Kidney epithelial cell (primary cell): Measurements from ENCODE around the gene JOSD1. TPM values are rescaled to one million over a fixed set of nuclear protein-coding genes. Genes with fewer than 3 reads are reported as not detected.

Experiments
- DNase-seq: peaks from one replicate; pipeline ENCODE4 v3.0.0-alpha.2; 2010; ENCODE audit warnings: low read depth
- H3K27me3 ChIP-seq: 2 replicates; pipeline ENCODE4 v1.6.0; 2011; ENCODE audit warnings: low read length; ENCODE audit not compliant: control insufficient read depth, insufficient read depth
- H3K36me3 ChIP-seq: 2 replicates; pipeline ENCODE4 v1.5.1; 2011; ENCODE audit warnings: low read length; ENCODE audit not compliant: control insufficient read depth, insufficient read depth
- H3K4me3 ChIP-seq: 2 replicates; pipeline ENCODE4 v1.5.1; 2011; ENCODE audit warnings: low read depth, mild to moderate bottlenecking, control low read depth, low read length
- total RNA-seq: library from RNA; depleted of rRNA; stranded (reverse); fragments of >200 nt; gene quantifications from 2 replicates; pipeline ENCODE4 v1.2.3, GENCODE V29; 2015
- TF ChIP-seq, protein P1 (sequence below): IDR thresholded peaks from 2 replicates; pipeline ENCODE4 v1.5.1; 2011; ENCODE audit warnings: mild to moderate bottlenecking, moderate library complexity, low read length, control low read depth, inconsistent platforms; ENCODE audit not compliant: insufficient read depth, poor library complexity, severe bottlenecking

JOSD1 gene
- total RNA-seq, 1 donor from 2014 or later: 97.3 TPM

DNA sequence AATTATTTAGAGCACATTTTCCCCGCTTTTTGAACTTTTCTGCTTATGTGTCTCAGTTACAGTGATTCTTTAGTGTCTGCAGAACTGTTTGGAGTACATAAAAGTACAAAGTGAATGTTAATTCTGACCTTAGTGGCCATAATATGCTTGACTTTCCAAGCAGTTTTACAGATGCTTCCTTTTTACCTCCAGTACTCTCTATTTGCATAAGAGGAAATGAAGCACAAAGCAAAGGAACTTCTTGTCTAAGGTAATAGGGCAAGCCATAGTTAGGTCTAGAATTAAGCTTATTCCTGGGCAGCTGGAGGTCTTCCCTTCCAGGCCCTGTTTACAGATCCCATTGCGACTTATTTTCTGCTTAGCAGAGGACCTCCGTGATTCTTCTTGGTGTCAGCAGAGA is 8.6 kb upstream of the JOSD1 start:
- TF ChIP-seq, protein P1, sequence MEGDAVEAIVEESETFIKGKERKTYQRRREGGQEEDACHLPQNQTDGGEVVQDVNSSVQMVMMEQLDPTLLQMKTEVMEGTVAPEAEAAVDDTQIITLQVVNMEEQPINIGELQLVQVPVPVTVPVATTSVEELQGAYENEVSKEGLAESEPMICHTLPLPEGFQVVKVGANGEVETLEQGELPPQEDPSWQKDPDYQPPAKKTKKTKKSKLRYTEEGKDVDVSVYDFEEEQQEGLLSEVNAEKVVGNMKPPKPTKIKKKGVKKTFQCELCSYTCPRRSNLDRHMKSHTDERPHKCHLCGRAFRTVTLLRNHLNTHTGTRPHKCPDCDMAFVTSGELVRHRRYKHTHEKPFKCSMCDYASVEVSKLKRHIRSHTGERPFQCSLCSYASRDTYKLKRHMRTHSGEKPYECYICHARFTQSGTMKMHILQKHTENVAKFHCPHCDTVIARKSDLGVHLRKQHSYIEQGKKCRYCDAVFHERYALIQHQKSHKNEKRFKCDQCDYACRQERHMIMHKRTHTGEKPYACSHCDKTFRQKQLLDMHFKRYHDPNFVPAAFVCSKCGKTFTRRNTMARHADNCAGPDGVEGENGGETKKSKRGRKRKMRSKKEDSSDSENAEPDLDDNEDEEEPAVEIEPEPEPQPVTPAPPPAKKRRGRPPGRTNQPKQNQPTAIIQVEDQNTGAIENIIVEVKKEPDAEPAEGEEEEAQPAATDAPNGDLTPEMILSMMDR: no peak
- no peaks in the 10 kb centered on the region for H3K36me3 ChIP-seq

GRCh38 chr22:38707984-38708383 is 7.2 kb upstream of the JOSD1 start:
- Histone ChIP-seq H3K4me3 (no peak overlapping the region), H3K36me3 (no peaks in the 10 kb centered on the region), H3K27me3 (no peaks in the 10 kb centered on the region)
- TF ChIP-seq, protein P1: no peak
- no peak for DNase-seq

More for the DNA sequence above, 8.6 kb upstream of the JOSD1 start:
- DNase-seq: no peak
- Histone ChIP-seq H3K4me3 (no peak overlapping the region), H3K27me3 (no peaks in the 10 kb centered on the region)

- TF ChIP-seq, protein P1: no peak
- H3K27me3 ChIP-seq: no peaks in the 10 kb centered on the region
- H3K4me3 ChIP-seq: peak overlapping the region; percentile 98
Observed at GRCh38 chr22:38707346-38707745, 6.6 kb upstream of the JOSD1 start.

DNA sequence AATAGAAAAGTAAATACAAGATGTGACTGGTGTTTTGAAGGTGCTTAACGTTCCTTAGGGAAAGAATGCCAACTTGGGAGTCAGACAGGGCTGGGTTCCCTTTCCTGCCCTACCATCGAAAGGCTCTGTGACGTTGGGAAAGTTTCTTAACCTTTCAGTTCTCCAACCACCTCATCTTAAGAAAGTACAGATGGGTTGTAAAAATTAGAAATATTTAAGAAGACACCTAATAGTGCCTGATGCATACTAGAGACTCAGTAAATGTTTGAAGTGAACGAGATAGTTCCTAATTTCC is 6.1 kb upstream of the JOSD1 start:
- TF ChIP-seq, protein P1: no peak
- no peaks in the 10 kb centered on the region for H3K27me3 ChIP-seq
- peak overlapping the region; percentile 98 for H3K4me3 ChIP-seq
- no peaks in the 10 kb centered on the region for H3K36me3 ChIP-seq
- no peak for DNase-seq

More at GRCh38 chr22:38707346-38707745, 6.6 kb upstream of the JOSD1 start:
- no peaks in the 10 kb centered on the region for H3K36me3 ChIP-seq
- peak; percentile 41 for DNase-seq

- Histone ChIP-seq H3K36me3 (no peaks in the 10 kb centered on the region), H3K27me3 (no peaks in the 10 kb centered on the region), H3K4me3 (peak overlapping the region; percentile 98)
- TF ChIP-seq, protein P1: no peak
- DNase-seq: no peak
Observed at GRCh38 chr22:38706101-38706900, 5.6 kb upstream of the JOSD1 start.
